Glomerular visceral epithelial cell (primary cell): ENCODE data around the gene AJAP1.
"Not testable (repeated sequence)": the region's sequence is repeated elsewhere in the genome, so short reads cannot be mapped to it uniquely, and the experiment has no call there.

Experiments
- DNase-seq: peaks from one replicate; pipeline ENCODE4 v3.0.0-alpha.2; 2016; ENCODE audit errors: extremely low spot score

The AJAP1 gene

GRCh38 chr1:4653796-4654725, at the start of gene AJAP1:
AJAP1 (plus strand) TSS chr1:4654609; CDS start chr1:4655426, 817 bp downstream.
- no peak for DNase-seq

- no peak for DNase-seq
Observed at GRCh38 chr1:4605158-4605557, 49.3 kb upstream of the AJAP1 start.

GRCh38 chr1:4611563-4612341, 42.7 kb upstream of the AJAP1 start:
- no peak for DNase-seq

- no peak for DNase-seq
Observed at GRCh38 chr1:4612991-4613390, 41.4 kb upstream of the AJAP1 start.

- DNase-seq: no peak
Observed at GRCh38 chr1:4613606-4614370, 40.6 kb upstream of the AJAP1 start.

- no peak for DNase-seq
Observed at GRCh38 chr1:4614371-4615137, 39.9 kb upstream of the AJAP1 start.

GRCh38 chr1:4615138-4615470, 39.3 kb upstream of the AJAP1 start:
- no peak for DNase-seq

- no peak for DNase-seq
Observed at GRCh38 chr1:4615501-4615900, 38.9 kb upstream of the AJAP1 start.

GRCh38 chr1:4616831-4617465, 37.5 kb upstream of the AJAP1 start:
- no peak for DNase-seq

- DNase-seq: no peak
Observed at GRCh38 chr1:4617506-4617905, 36.9 kb upstream of the AJAP1 start.

GRCh38 chr1:4618827-4619226, 35.6 kb upstream of the AJAP1 start:
- not testable (repeated sequence) for DNase-seq

- DNase-seq: no peak
Observed at GRCh38 chr1:4621646-4622045, 32.8 kb upstream of the AJAP1 start.

- DNase-seq: no peak
Observed at GRCh38 chr1:4622821-4623220, 31.6 kb upstream of the AJAP1 start.

GRCh38 chr1:4624141-4624715, 30.2 kb upstream of the AJAP1 start:
- no peak for DNase-seq

GRCh38 chr1:4624801-4625200, 29.6 kb upstream of the AJAP1 start:
- no peak for DNase-seq

- DNase-seq: no peak
Observed at GRCh38 chr1:4626061-4626460, 28.3 kb upstream of the AJAP1 start.

- DNase-seq: no peak
Observed at GRCh38 chr1:4626560-4627319, 27.7 kb upstream of the AJAP1 start.

GRCh38 chr1:4627353-4627752, 27.1 kb upstream of the AJAP1 start:
- no peak for DNase-seq

GRCh38 chr1:4628992-4629391, 25.4 kb upstream of the AJAP1 start:
- no peak for DNase-seq

GRCh38 chr1:4630561-4630960, 23.8 kb upstream of the AJAP1 start:
- no peak for DNase-seq
